Ovary (tissue), 3 donors: ENCODE results near the gene ERP44.

Source experiments
- EP300 ChIP-seq: sonication (generic); formaldehyde crosslinking; IDR thresholded peaks from one replicate; pipeline ENCODE4 v1.6.1; 2017; ENCODE audit warnings: antibody characterized with exemption
- POLR2A ChIP-seq: fragments of 450-650 bp; IDR thresholded peaks from one replicate; pipeline ENCODE4 v1.6.1; 2017; ENCODE audit warnings: antibody characterized with exemption, mild to moderate bottlenecking, moderate library complexity
- TF ChIP-seq, protein P1 (sequence below), 3 donors: fragments of 450-650 bp in 2 of 3; fragments of 200-600 bp in 1 of 3; IDR thresholded peaks; one replicate each; pipeline versions ENCODE4 v1.5.1 to v1.8.0; 2016 to 2022; ENCODE audit warnings: antibody characterized with exemption in 3 of 3, mild to moderate bottlenecking in 1 of 3
- donor health status: DM: no; HTN: no; CAD: no.

DNA sequence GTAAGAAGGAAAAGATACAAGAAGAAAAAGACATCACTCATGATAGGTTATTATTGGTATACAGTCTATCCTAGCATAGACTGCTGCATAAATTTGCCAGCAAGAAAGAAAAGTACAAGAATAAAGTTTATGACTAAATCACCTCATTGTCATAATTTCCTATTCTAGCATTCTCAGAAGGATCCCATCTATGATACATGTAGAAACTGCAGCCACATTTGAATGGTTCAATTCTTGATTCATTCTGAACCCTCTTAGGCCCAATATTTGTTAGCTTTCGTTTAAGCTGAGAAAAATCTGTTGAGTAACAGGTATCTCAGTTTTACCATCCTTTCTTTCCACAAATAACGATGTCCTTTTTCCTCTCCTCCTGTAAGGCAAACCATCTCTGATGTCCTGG, 21.5 kb upstream of the ERP44 start:
- TF ChIP-seq, protein P1, sequence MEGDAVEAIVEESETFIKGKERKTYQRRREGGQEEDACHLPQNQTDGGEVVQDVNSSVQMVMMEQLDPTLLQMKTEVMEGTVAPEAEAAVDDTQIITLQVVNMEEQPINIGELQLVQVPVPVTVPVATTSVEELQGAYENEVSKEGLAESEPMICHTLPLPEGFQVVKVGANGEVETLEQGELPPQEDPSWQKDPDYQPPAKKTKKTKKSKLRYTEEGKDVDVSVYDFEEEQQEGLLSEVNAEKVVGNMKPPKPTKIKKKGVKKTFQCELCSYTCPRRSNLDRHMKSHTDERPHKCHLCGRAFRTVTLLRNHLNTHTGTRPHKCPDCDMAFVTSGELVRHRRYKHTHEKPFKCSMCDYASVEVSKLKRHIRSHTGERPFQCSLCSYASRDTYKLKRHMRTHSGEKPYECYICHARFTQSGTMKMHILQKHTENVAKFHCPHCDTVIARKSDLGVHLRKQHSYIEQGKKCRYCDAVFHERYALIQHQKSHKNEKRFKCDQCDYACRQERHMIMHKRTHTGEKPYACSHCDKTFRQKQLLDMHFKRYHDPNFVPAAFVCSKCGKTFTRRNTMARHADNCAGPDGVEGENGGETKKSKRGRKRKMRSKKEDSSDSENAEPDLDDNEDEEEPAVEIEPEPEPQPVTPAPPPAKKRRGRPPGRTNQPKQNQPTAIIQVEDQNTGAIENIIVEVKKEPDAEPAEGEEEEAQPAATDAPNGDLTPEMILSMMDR (IDR thresholded peaks at IDR 0.05) = no peak
- TF ChIP-seq POLR2A (no peak), EP300 (no peak)
